Stimulated activated CD4-positive, alpha-beta T cell treated with anti-CD3 and anti-CD28 coated beads, Interleukin-15, amount 100 ng/mL, for 24 hours (primary cell): ENCODE data around the gene MTMR11.
"Not testable (repeated sequence)": the region's sequence is repeated elsewhere in the genome, so short reads cannot be mapped to it uniquely, and the experiment has no call there.

Source experiments
- DNase-seq: peaks from one replicate; pipeline ENCODE4 v3.0.0-alpha.2; 2020

Gene MTMR11

GRCh38 chr1:149899460-149900284 is 37.0 kb downstream of the MTMR11 start, which contains the start of gene BOLA1:
BOLA1 (plus strand) TSS chr1:149899568; CDS start chr1:149900060, 492 bp downstream.
- peak; percentile 88 for DNase-seq

- no peak for DNase-seq
Measured at GRCh38 chr1:149896575-149896974, 40.1 kb downstream of the MTMR11 start.

- DNase-seq: no peak
Measured at GRCh38 chr1:149888999-149889289, 47.7 kb downstream of the MTMR11 start.

DNA sequence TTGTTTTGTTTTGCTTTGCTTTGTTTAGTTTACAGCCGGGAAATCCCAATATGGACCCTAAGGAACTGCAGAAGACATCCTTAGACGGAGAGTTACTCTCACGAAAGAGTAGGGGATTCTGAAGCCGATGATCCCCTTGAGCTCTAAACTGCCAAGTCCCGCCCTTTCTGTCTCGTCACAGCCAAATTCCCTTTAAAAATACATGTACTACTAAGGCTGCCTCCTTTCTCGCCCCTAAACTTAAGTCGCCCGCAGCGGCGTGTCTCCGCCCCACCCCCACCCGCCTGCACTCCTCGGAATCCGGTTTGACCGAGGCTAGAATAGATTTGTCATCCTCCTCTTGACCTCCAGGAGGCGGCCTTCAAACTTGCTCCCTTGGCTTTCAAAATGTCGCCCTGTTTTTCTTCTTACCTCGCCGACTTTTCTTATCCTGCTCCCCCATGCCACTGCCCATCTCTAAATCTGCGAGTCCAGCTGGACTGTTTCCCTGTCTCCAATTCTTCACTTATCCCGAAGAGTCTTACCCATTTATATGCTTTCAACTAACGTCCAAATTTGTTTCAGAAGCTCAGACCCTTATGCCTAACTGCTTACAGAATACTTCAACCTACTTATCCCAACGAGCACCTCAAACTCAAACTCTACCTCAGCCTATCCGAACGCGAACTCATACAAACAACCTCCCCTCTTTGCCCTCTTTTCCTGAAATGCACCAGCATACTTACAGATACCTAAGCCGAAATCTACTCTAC is 48.3 kb downstream of the MTMR11 start:
- DNase-seq: peak; percentile 89

DNA sequence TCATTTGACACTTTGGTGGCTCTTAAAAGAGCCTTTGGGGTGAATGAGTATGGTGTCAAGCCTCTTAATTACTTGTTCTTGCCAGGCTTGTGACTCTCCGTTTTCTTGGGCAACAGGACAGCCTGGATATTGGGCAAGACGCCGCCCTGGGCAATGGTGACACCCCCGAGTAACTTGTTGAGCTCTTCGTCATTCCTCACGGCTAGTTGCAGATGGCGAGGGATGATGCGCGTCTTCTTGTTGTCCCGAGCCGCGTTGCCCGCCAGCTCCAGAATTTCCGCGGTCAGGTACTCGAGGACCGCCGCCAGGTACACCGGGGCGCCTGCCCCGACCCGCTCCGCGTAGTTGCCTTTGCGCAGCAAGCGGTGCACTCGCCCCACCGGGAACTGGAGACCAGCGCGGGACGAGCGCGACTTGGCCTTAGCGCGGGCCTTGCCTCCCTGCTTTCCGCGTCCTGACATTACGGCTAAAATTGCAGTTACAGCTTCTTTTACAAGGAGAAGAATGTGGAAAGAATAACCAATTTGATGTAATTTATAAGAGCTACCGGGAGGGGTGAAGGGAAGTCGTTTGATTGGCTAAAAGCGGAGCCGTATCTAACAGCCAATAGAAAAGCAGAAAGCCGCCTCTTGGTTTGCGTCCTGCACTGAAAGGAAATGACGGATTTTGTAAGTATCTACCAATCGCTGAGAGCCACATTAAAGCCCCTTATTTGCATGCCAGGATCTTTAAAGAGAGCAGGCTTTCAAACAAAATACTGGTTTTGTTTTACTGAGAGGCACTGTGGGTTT is 49.0 kb downstream of the MTMR11 start:
- peak; percentile 79 for DNase-seq

DNA sequence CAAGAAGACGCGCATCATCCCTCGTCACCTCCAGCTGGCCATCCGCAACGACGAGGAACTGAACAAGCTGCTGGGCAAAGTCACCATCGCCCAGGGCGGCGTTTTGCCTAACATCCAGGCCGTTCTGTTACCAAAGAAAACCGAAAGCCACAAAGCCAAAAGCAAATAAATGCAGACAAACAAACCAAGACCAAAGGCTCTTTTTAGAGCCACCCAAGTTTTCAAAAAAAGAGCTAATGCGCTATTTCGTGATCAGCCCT is 49.6 kb downstream of the MTMR11 start:
- DNase-seq: not testable (repeated sequence)

DNA sequence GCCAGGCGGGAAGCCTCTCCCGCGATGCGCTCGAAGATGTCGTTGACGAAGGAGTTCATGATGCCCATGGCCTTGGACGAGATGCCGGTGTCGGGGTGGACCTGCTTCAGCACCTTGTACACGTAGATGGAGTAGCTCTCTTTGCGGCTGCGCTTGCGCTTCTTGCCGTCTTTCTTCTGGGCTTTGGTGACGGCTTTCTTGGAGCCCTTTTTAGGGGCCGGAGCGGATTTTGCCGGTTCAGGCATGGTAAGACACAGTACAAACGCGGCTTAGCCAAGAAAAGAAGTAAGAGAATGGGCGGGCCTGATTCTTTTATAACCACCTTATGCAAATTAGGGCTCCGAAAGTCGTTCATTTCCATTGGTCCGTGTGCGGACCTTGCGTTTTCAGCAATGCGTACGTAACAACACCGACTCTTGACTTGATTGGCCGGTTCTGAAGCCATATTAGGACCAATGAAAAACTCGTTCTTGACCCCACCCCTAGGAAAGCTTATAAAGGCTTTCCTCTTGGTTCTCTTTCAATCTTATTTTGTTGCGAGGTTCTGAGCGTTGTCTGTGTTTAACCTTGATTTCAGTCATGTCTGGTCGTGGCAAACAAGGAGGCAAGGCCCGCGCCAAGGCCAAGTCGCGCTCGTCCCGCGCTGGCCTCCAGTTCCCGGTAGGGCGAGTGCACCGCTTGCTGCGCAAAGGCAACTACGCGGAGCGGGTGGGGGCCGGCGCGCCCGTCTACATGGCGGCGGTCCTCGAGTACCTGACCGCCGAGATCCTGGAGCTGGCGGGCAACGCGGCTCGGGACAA is 50.1 kb downstream of the MTMR11 start:
- peak; percentile 82 for DNase-seq

GRCh38 chr1:149886121-149886395 is 50.6 kb downstream of the MTMR11 start:
- not testable (repeated sequence) for DNase-seq

DNA sequence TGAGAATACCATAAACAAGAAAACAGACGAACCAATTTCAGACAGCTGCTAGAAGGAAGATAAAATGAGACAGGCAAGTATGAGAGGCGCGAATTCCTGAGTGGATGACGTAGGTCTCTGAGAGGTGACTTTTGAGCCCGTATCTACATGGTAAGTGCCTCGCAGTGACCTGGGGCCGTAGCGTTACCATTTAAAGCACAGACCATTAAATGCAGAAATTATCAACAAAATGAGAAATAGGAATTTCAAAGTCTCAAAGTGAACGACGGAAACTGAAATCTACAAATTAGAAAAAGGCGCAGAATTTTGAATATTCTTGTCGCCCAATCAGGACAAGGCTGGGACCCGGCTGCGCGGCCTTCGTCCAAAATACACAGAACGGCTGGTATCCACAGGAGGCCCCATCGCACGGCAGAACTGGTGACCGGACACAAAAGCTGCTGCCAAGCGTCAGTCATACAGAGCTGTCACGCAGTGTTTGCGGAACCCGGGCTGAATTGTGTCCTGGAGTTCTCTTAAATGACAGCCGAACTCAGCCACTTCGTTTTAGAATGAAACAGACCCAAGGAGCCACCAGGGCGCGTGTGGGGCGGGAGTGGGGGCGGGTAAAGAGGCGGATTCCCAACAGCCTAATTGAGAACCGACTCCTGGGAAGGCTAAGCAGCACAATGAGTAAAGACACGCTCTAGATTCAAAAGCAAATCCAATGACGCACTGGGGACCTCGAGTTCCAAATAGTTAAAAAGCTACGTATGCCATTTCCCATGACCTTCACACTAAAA is 51.1 kb downstream of the MTMR11 start:
- DNase-seq: peak; percentile 85

- peak; percentile 52 for DNase-seq
Measured at GRCh38 chr1:149884433-149885338, 52.0 kb downstream of the MTMR11 start.

- DNase-seq: no peak
Measured at GRCh38 chr1:149883598-149884247, 53.0 kb downstream of the MTMR11 start.

- DNase-seq: no peak
Measured at GRCh38 chr1:149881876-149882275, 54.8 kb downstream of the MTMR11 start.

GRCh38 chr1:149879556-149879955 is 57.1 kb downstream of the MTMR11 start:
- DNase-seq: no peak
